H1 (cell line): ENCODE results near the gene NEURL1. TPM values are rescaled to one million over a fixed set of nuclear protein-coding genes. Genes with fewer than 3 reads are reported as not detected.

Experiments
- CTCF ChIA-PET: fragments of 300-600 bp; sonication (Branson Sonifier 250); formaldehyde crosslinking; loops from one replicate; lab custom pipeline; 2021; ENCODE audit not compliant: partially characterized antibody; lab: Charles Lee
- POLR2A ChIA-PET: fragments of 300-600 bp; sonication (Branson Sonifier 250); formaldehyde crosslinking; loops from one replicate; lab custom pipeline; 2021; ENCODE audit warnings: inconsistent platforms; ENCODE audit not compliant: partially characterized antibody; lab: Charles Lee
- DNase-seq, 2 experiments: peaks; one replicate each; pipeline versions ENCODE4 v3.0.0 to v3.0.0-alpha.2; 2010 to 2022; ENCODE audit warnings: low spot score in 2 of 2, low read depth in 1 of 2, mixed read lengths in 1 of 2
- FAIRE-seq: peaks from 2 replicates; lab custom pipeline; 2011; peaks lifted over from hg19 to GRCh38; lab: Jason Lieb, UNC
- H2AFZ ChIP-seq: 2 replicates; pipeline ENCODE4 v1.8.1; 2012; ENCODE audit warnings: low read length, inconsistent platforms
- H2AK5ac ChIP-seq: 2 replicates; pipeline ENCODE4 v1.6.1; 2013; ENCODE audit warnings: low read depth, low read length
- H2BK120ac ChIP-seq: replicated peaks from 2 replicates; pipeline ENCODE3; 2013; ENCODE audit warnings: low read depth, low read length, inconsistent platforms
- H2BK12ac ChIP-seq: 2 replicates; pipeline ENCODE4 v1.6.1; 2013; ENCODE audit warnings: low read depth, low read length
- H2BK15ac ChIP-seq: 2 replicates; pipeline ENCODE4 v1.6.1; 2013; ENCODE audit warnings: low read length
- H2BK20ac ChIP-seq: 2 replicates; pipeline ENCODE4 v1.6.1; 2013; ENCODE audit warnings: low read length
- H2BK5ac ChIP-seq: 2 replicates; pipeline ENCODE4 v1.6.1; 2013; ENCODE audit warnings: low read depth, low read length
- H3K14ac ChIP-seq: 2 replicates; pipeline ENCODE4 v1.6.1; 2013; ENCODE audit warnings: inconsistent platforms; ENCODE audit not compliant: insufficient read length
- H3K18ac ChIP-seq: 2 replicates; pipeline ENCODE4 v1.6.1; 2013; ENCODE audit warnings: low read length; ENCODE audit errors: extremely low read depth
- H3K23ac ChIP-seq: 2 replicates; pipeline ENCODE4 v1.6.1; 2013; ENCODE audit warnings: inconsistent platforms; ENCODE audit not compliant: insufficient read length
- H3K23me2 ChIP-seq: 2 replicates; pipeline ENCODE4 v1.6.1; 2013; ENCODE audit warnings: low read depth, low read length
- H3K27ac ChIP-seq: 2 replicates; pipeline ENCODE4 v1.6.1; 2011; ENCODE audit warnings: low read depth, low read length, inconsistent platforms
- H3K27me3 ChIP-seq, 4 experiments: replicated peaks in 1 of 4; 1 replicate in 1 of 4; 2 replicates in 3 of 4; pipeline versions ENCODE4 v1.6.1 to v1.8.1; 2011 to 2013; ENCODE audit warnings: low read length in 3 of 4, mild to moderate bottlenecking in 3 of 4, inconsistent platforms in 2 of 4, mixed read lengths in 2 of 4, moderate library complexity in 1 of 4; ENCODE audit not compliant: control insufficient read depth in 3 of 4, insufficient read depth in 3 of 4; ENCODE audit errors: extremely low read depth in 1 of 4
- H3K36me3 ChIP-seq, 4 experiments: 2 replicates each; pipeline versions ENCODE4 v1.6.1 to v1.8.1; 2011 to 2013; ENCODE audit warnings: mild to moderate bottlenecking in 4 of 4, low read length in 3 of 4, moderate library complexity in 2 of 4, control low read depth in 1 of 4, inconsistent platforms in 1 of 4; ENCODE audit not compliant: insufficient read depth in 4 of 4, control insufficient read depth in 2 of 4
- H3K4ac ChIP-seq: replicated peaks from 2 replicates; pipeline ENCODE3; 2013; ENCODE audit warnings: low read length, low read depth, mixed read lengths, inconsistent platforms; ENCODE audit not compliant: insufficient read length
- H3K4me1 ChIP-seq, 4 experiments: replicated peaks in 1 of 4; 1 replicate in 1 of 4; 2 replicates in 3 of 4; pipeline versions ENCODE4 v1.6.1 to v1.8.1; 2011 to 2013; ENCODE audit warnings: low read length in 3 of 4, inconsistent platforms in 2 of 4, mixed read lengths in 1 of 4; ENCODE audit not compliant: insufficient read depth in 4 of 4, control insufficient read depth in 3 of 4
- H3K4me2 ChIP-seq, 2 experiments: 2 replicates each; pipeline versions ENCODE4 v1.6.1 to v1.8.1; 2011 to 2013; ENCODE audit warnings: low read depth in 2 of 2, low read length in 2 of 2, control low read depth in 1 of 2, inconsistent platforms in 1 of 2, mild to moderate bottlenecking in 1 of 2; ENCODE audit not compliant: insufficient read depth in 1 of 2
- H3K4me3 ChIP-seq, 4 experiments: fragments of 200-600, 300-600 bp in 1 of 4; sonication (generic), shearing (Covaris generic), sonication (Bioruptor Twin) in 1 of 4; 2 replicates each; pipeline versions ENCODE4 v1.5.1 to v1.8.1; 2011 to 2016; ENCODE audit warnings: low read length in 4 of 4, low read depth in 3 of 4, control low read depth in 2 of 4, inconsistent platforms in 2 of 4, mild to moderate bottlenecking in 2 of 4, mixed read lengths in 1 of 4, moderate library complexity in 1 of 4; ENCODE audit not compliant: insufficient read depth in 2 of 4; ENCODE audit errors: extremely low read depth in 1 of 4
- H3K56ac ChIP-seq: replicated peaks from 2 replicates; pipeline ENCODE3; 2013; ENCODE audit warnings: low read depth, mild to moderate bottlenecking, mixed read lengths, low read length, inconsistent platforms; ENCODE audit not compliant: insufficient read length
- H3K79me1 ChIP-seq: 2 replicates; pipeline ENCODE4 v1.6.1; 2013; ENCODE audit warnings: low read depth, low read length, control low read depth
- H3K79me2 ChIP-seq, 2 experiments: 2 replicates each; pipeline versions ENCODE4 v1.6.1 to v1.8.1; 2012 to 2013; ENCODE audit warnings: low read length in 2 of 2, mild to moderate bottlenecking in 2 of 2, inconsistent platforms in 1 of 2; ENCODE audit not compliant: insufficient read depth in 2 of 2, control insufficient read depth in 1 of 2
- H3K9ac ChIP-seq, 4 experiments: replicated peaks in 1 of 4; 1 replicate in 1 of 4; 2 replicates in 3 of 4; pipeline versions ENCODE4 v1.6.1 to v1.8.1; 2011 to 2013; ENCODE audit warnings: low read depth in 3 of 4, low read length in 3 of 4, control low read depth in 2 of 4, mild to moderate bottlenecking in 2 of 4, moderate library complexity in 2 of 4, inconsistent platforms in 1 of 4; ENCODE audit errors: extremely low read depth in 1 of 4
- H3K9me3 ChIP-seq, 2 experiments: 2 replicates each; pipeline versions ENCODE4 v1.6.1 to v1.8.1; 2012 to 2013; ENCODE audit warnings: mild to moderate bottlenecking in 2 of 2, moderate library complexity in 2 of 2, control low read depth in 1 of 2, inconsistent platforms in 1 of 2, low read depth in 1 of 2, low read length in 1 of 2, mixed read lengths in 1 of 2; ENCODE audit not compliant: insufficient read depth in 2 of 2
- H4K20me1 ChIP-seq, 2 experiments: replicated peaks in 1 of 2; 2 replicates each; pipeline versions ENCODE3 to v1.8.1; 2011 to 2013; ENCODE audit warnings: inconsistent platforms in 2 of 2, low read length in 2 of 2, mild to moderate bottlenecking in 1 of 2; ENCODE audit not compliant: insufficient read depth in 2 of 2, control insufficient read depth in 1 of 2
- H4K5ac ChIP-seq: 2 replicates; pipeline ENCODE4 v1.6.1; 2013; ENCODE audit warnings: low read length, low read depth, mixed read lengths, inconsistent platforms; ENCODE audit not compliant: insufficient read length
- H4K8ac ChIP-seq: 2 replicates; pipeline ENCODE4 v1.8.0; 2013; ENCODE audit warnings: mild to moderate bottlenecking, moderate library complexity, low read length, inconsistent platforms; ENCODE audit not compliant: insufficient read depth; ENCODE audit errors: extremely low read depth
- H4K91ac ChIP-seq: replicated peaks from 2 replicates; pipeline ENCODE3; 2013; ENCODE audit warnings: low read length, mixed read lengths, inconsistent platforms; ENCODE audit not compliant: insufficient read length
- ATF3 ChIP-seq: IDR thresholded peaks from 2 replicates; pipeline ENCODE4 v1.6.1; 2011; ENCODE audit warnings: low read depth, mild to moderate bottlenecking, low read length; ENCODE audit not compliant: insufficient read depth
- BRCA1 ChIP-seq: IDR thresholded peaks from 2 replicates; pipeline ENCODE4 v1.6.1; 2012; ENCODE audit warnings: low read depth, low read length, improper control_type of control experiment
- CTBP2 ChIP-seq: IDR thresholded peaks from 2 replicates; pipeline ENCODE4 v1.7.0; 2011; ENCODE audit warnings: borderline replicate concordance, mild to moderate bottlenecking, moderate library complexity, mixed read lengths, low read length; ENCODE audit not compliant: insufficient read depth, insufficient read length
- MAFK ChIP-seq: IDR thresholded peaks from 2 replicates; pipeline ENCODE4 v1.6.1; 2012; ENCODE audit warnings: low read depth, mild to moderate bottlenecking, improper control_type of control experiment, low read length
- WGBS, 2 experiments: shearing (Covaris generic) in 1 of 2; methylation state at CpG; one replicate each; pipeline versions ENCODE4 v1.1.6 to v1.1.7; 2013 to 2015; ENCODE audit warnings: low lambda C conversion rate in 2 of 2, mixed read lengths in 2 of 2, inconsistent platforms in 1 of 2, low coverage in 1 of 2, missing lambda C conversion rate in 1 of 2; ENCODE audit not compliant: insufficient replicate concordance in 2 of 2, insufficient coverage in 1 of 2, insufficient read length in 1 of 2; ENCODE audit errors: extremely low coverage in 1 of 2, missing lambda C conversion rate in 1 of 2; 5-methylcytosine and 5-hydroxymethylcytosine counted together
- polyA plus RNA-seq, 7 experiments: library from polyadenylated mRNA; depleted of rRNA in 3 of 7; stranded (reverse) in 5 of 7; unstranded in 2 of 7; fragments of >200 nt in 5 of 7; fragments of 200-250 nt in 2 of 7; gene quantifications; 1 replicate in 5 of 7; 2 replicates in 1 of 7; 4 replicates in 1 of 7; pipeline versions ENCODE4 v1.2.1 to v1.2.3, GENCODE V29; 2011 to 2013; ENCODE audit warnings: missing spikeins in 2 of 7, mixed read lengths in 2 of 7
- total RNA-seq: library from RNA; stranded (reverse); fragmentation: NEBNext Ultra II Directional; extraction: Animal tissue kit (Norgen Biotek cat#: 25700); gene quantifications from 2 replicates; pipeline ENCODE4 v1.2.1, GENCODE V29; 2021

NEURL1 gene
- total and polyA plus RNA-seq, 2 of the 8 experiments (the other 6 are each of a cell fraction or from before 2014, with no cell fraction given): 0.54 to 0.58 TPM

- Histone ChIP-seq H3K79me2 (no peaks in the 10 kb centered on the region), H3K23ac (no peak overlapping the region), H3K4ac (no peak overlapping the region), H3K56ac (no peak overlapping the region), H4K5ac (no peak overlapping the region), H3K9ac (no peak overlapping the region), H3K4me1 (no peaks in the 10 kb centered on the region), H4K20me1 (no peaks in the 10 kb centered on the region), H2BK12ac (no peak overlapping the region), H3K36me3 (no peaks in the 10 kb centered on the region; a peak in 1 of 8 replicates), H2BK5ac (no peak overlapping the region), H3K23me2 (no peaks in the 10 kb centered on the region), H4K91ac (no peak overlapping the region), H3K9me3 (no peaks in the 10 kb centered on the region), H3K79me1 (no peaks in the 10 kb centered on the region), H3K4me3 (no peak overlapping the region), H2BK20ac (no peak overlapping the region), H2AFZ (no peak overlapping the region), H3K27ac (no peak overlapping the region), H2AK5ac (no peak overlapping the region), H3K18ac (no peak overlapping the region), H4K8ac (no peak overlapping the region), H3K14ac (no peak overlapping the region), H3K4me2 (no peak overlapping the region), H2BK15ac (no peak overlapping the region), H3K27me3 (no peaks in the 10 kb centered on the region), H2BK120ac (no peak overlapping the region)
- TF ChIP-seq MAFK: no peak
- TF ChIP-seq BRCA1: no peak
- no peak for TF ChIP-seq CTBP2
- TF ChIP-seq ATF3: no peak
- DNase-seq (no peak), FAIRE-seq (no peak)
- CTCF ChIA-PET: interaction anchor here (1.1 to 9.9 kb wide), 14 partner anchors 11 to 60 kb away, joined by 3 to 114 read pairs (median 6); no protein-coding TSS in a partner anchor
- POLR2A ChIA-PET: interaction anchor here (1.0 to 3.3 kb wide), 3 partner anchors 9 to 12 kb away, joined by 3 to 8 read pairs (median 5); no protein-coding TSS in a partner anchor
- WGBS, 2 experiments: 89% methylated on average over 10 of the region's 11 CpGs; no CpG with 5 or more reads in 1 of the 2 experiments
Measured at GRCh38 chr10:103626178-103626577, 132.7 kb downstream of the NEURL1 start.
